Activated naive CD4-positive, alpha-beta T cell treated with anti-CD3 and anti-CD28 coated beads, Interleukin-2, amount 10 ng/mL, durations not matched to agents 5 hours and 36 hours (primary cell): ENCODE data around the gene SSTR5. TPM values are rescaled to one million over a fixed set of nuclear protein-coding genes. Genes with fewer than 3 reads are reported as not detected.

Source experiments
- total RNA-seq, 2 experiments: library from RNA; stranded (reverse); gene quantifications; one replicate each; pipeline ENCODE4 v1.2.3, GENCODE V29; 2021

Gene SSTR5
- not detected for total RNA-seq

GRCh38 chr16:1072526-1073261, at the start of gene SSTR5:
SSTR5 (plus strand) TSS chr16:1072747; CDS start chr16:1078869, 6,122 bp downstream.

GRCh38 chr16:1096169-1097082, 23.9 kb downstream of the SSTR5 start, which contains the start of gene C1QTNF8:
C1QTNF8 (minus strand) TSS chr16:1096244; CDS start chr16:1094922, 1,322 bp downstream.

Other genes starting within 250 kb of the SSTR5 start
- 10 to 100 TPM; 23.6 to 27.0 TPM for gene LMF1, start 101.8 kb upstream of the SSTR5 start, total RNA-seq
- under 1 TPM in 1 of 2 experiments, not detected in 1; 0.08 TPM for gene SOX8, start 91.0 kb upstream of the SSTR5 start, total RNA-seq
- gene C1QTNF8, start 23.5 kb downstream of the SSTR5 start, total RNA-seq = not detected
- gene CACNA1H, start 80.4 kb downstream of the SSTR5 start, total RNA-seq = 1 to 10 TPM; 1.9 TPM
- gene TPSG1, start 152.5 kb downstream of the SSTR5 start, total RNA-seq = not detected
- not detected for gene TPSB2, start 157.4 kb downstream of the SSTR5 start, total RNA-seq
- gene TPSAB1, start 168.0 kb downstream of the SSTR5 start, total RNA-seq = not detected
- gene TPSD1, start 183.3 kb downstream of the SSTR5 start, total RNA-seq = not detected
- gene UBE2I, start 236.9 kb downstream of the SSTR5 start, total RNA-seq = 100 to 1,000 TPM; 165 to 201 TPM